ENCODE measurements around the gene GNG7. TPM values are rescaled to one million over a fixed set of nuclear protein-coding genes. Genes with fewer than 3 reads are reported as not detected.

GNG7 gene
- total RNA-seq, 2 donors from 2014 or later, result 8.7 to 22.9 TPM

GRCh38 chr19:2666344-2666994, 36.0 kb downstream of the GNG7 start:
- Histone ChIP-seq H3K27ac (no peak overlapping the region), H3K4me3 (no peak overlapping the region), H3K9me3 (no peaks in the 10 kb centered on the region), H3K36me3 (no peaks in the 10 kb centered on the region), H3K27me3 (replicated peaks; ENCODE audit: insufficient read depth) (no peaks in the 10 kb centered on the region), H3K4me1 (replicated peaks) (no peaks in the 10 kb centered on the region)
- intact Hi-C loops (cut with DNase I), result no loop called here
- DNase-seq (ENCODE audit: low spot score), result no peak
- no peak for TF ChIP-seq POLR2AphosphoS5 (IDR thresholded peaks at IDR 0.05)
- no peak for TF ChIP-seq CTCF (IDR thresholded peaks at IDR 0.05)
- no peak for TF ChIP-seq POLR2A (IDR thresholded peaks at IDR 0.05)
- 77% methylated on average over 9 of the region's 9 CpGs for WGBS

GRCh38 chr19:2665103-2665502, 37.4 kb downstream of the GNG7 start:
- no peaks in the 10 kb centered on the region for H3K9me3 ChIP-seq
- H3K27ac ChIP-seq, result no peak overlapping the region
- no peak overlapping the region for H3K4me3 ChIP-seq
- no peaks in the 10 kb centered on the region for H3K4me1 ChIP-seq (replicated peaks)
- H3K27me3 ChIP-seq (replicated peaks; ENCODE audit: insufficient read depth), result no peaks in the 10 kb centered on the region
- no peak for TF ChIP-seq POLR2AphosphoS5 (IDR thresholded peaks at IDR 0.05)
- TF ChIP-seq CTCF (IDR thresholded peaks at IDR 0.05), result no peak
- TF ChIP-seq POLR2A (IDR thresholded peaks at IDR 0.05), result no peak
- H3K36me3 ChIP-seq, result no peaks in the 10 kb centered on the region
- WGBS, result 94% methylated on average over 11 of the region's 11 CpGs
- no peak for DNase-seq (ENCODE audit: low spot score)
- intact Hi-C loops (cut with DNase I), result no loop called here

- no peak for TF ChIP-seq POLR2AphosphoS5 (IDR thresholded peaks at IDR 0.05)
- no peak for TF ChIP-seq CTCF (IDR thresholded peaks at IDR 0.05)
- TF ChIP-seq POLR2A (IDR thresholded peaks at IDR 0.05), result no peak
- whole genome bisulfite sequencing, result 75% methylated on average over 18 of the region's 18 CpGs
- Histone ChIP-seq H3K27ac (no peak overlapping the region), H3K9me3 (no peaks in the 10 kb centered on the region), H3K4me1 (replicated peaks) (no peaks in the 10 kb centered on the region), H3K36me3 (no peaks in the 10 kb centered on the region), H3K27me3 (replicated peaks; ENCODE audit: insufficient read depth) (no peaks in the 10 kb centered on the region), H3K4me3 (no peak overlapping the region)
- DNase-seq (ENCODE audit: low spot score), result no peak
- intact Hi-C loops (cut with DNase I), result no loop called here
Measured at GRCh38 chr19:2663920-2664571, 38.4 kb downstream of the GNG7 start.

- H3K9me3 ChIP-seq, result no peaks in the 10 kb centered on the region
- no peak for DNase-seq (ENCODE audit: low spot score)
- intact Hi-C loops (cut with DNase I), result no loop called here
- TF ChIP-seq POLR2AphosphoS5 (IDR thresholded peaks at IDR 0.05) (no peak), POLR2A (IDR thresholded peaks at IDR 0.05) (no peak), CTCF (IDR thresholded peaks at IDR 0.05) (no peak)
- H3K4me3 ChIP-seq, result no peak overlapping the region
- WGBS, result 73% methylated on average over 4 of the region's 4 CpGs
- no peaks in the 10 kb centered on the region for H3K36me3 ChIP-seq
- no peaks in the 10 kb centered on the region for H3K4me1 ChIP-seq (replicated peaks)
- no peaks in the 10 kb centered on the region for H3K27me3 ChIP-seq (replicated peaks; ENCODE audit: insufficient read depth)
- no peak overlapping the region for H3K27ac ChIP-seq
Measured at GRCh38 chr19:2661615-2662014, 40.9 kb downstream of the GNG7 start.
